ENCODE measurements around the gene EFR3B.

DNA sequence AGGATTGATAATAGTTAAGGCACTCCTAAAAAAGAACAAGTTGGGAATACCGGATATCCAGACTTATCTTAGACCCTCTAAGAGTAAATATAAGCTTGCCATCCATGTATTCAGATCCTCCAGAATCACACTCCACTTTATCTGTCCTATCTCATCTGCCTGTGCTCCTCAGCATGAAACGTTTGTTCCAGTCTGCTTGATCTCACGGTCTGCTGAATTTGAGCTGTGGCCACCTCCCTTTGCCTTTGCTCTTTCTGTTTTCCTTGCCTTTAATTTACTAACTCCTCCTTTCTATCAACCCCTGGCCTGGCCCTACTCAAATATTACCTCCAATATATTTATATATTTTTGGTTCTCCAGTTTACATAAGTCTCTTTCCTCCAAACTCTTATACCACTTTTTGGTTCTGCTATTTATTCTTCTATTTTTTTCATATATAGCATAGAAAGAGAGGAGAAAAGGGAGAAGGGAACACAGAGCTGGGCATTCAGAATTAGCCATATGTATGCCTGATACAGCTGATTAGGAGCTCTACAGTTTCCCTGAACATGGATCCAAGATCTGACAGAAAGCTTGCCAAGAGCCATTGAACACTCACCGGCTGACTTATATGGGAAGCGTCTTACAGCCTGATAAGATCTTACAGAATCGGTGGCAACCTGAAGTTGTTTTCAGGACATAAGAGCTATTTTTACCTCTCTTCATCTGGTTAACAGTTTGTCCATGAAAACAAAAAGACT lies 48.3 kb upstream of the EFR3B start:
- TF ChIP-seq POLR2A (IDR thresholded peaks at IDR 0.05; ENCODE audit: low read depth, low read length) (no peak), POU2F2 (IDR thresholded peaks at IDR 0.05; ENCODE audit: low read depth, low read length) (no peak), POLR2AphosphoS5 (IDR thresholded peaks at IDR 0.05; ENCODE audit: low read depth, low read length) (no peak), TAF1 (IDR thresholded peaks at IDR 0.05; ENCODE audit: low read depth, low read length) (no peak)

Data from GM12891 (cell line).